Stimulated activated CD8-positive, alpha-beta memory T cell treated with anti-CD3 and anti-CD28 coated beads, Interleukin-7, amount 100 ng/mL, for 1 hour (primary cell): ENCODE data around the gene IL24.

Experiments
- DNase-seq, 2 donors: peaks; one replicate each; pipeline ENCODE4 v3.0.0-alpha.2; 2020; ENCODE audit warnings: low read depth in 2 of 2

Gene IL24

DNA sequence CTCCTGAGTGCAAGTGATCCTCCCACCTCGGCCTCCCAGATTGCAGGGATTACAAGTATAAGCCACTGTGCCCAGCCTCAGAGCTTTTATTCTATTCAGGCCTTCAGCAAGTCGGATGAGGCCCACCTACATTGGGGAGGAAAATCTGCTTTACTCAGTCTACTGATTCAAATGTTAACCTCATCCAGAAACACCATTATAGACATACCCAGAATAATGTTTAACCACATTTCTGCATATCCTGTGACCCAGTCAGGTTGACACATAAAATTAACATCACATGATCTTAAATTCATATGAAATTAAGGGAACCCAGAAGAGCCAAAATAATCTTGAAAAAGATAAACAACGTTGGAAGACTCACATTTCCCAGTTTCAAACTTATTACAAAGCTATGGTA, 16.9 kb upstream of the IL24 start:
- DNase-seq, result no peak

DNA sequence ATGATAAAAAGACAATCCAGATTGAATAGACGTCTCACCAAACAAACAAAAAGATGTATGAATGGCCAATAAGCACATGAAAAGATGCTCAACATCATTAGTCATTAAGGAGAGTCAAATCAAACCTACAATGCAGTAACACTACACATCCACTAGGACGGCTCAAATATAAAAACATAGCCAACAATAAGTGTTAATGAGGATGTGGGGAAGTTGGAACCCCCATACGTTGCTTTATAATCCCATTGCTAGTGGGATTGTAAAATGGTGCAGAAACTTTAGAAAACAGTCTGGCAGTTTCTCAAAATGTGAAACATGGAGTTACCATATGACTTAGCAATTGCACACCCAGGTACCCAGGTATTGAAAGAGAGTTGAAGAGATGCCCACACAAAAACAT, 14.7 kb upstream of the IL24 start:
- DNase-seq, result no peak

DNA sequence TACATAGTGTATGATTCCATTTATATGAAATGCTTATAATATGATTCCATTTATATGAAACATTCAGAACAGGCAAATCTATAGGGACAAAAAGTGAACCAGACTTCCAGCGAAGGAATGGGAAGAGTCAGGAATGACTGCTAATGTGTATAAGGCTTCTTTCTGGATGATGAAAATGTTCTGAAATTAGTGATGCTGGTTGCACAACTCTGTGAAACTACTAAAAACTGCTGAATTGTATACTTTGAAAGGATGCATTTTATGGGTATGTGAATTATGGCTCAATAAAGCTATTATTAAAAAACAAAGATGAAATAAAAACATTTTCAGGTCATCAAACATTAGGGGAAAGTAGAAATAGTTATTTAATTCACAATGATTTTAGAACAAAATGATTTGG, 14.1 kb upstream of the IL24 start:
- no peak for DNase-seq

DNA sequence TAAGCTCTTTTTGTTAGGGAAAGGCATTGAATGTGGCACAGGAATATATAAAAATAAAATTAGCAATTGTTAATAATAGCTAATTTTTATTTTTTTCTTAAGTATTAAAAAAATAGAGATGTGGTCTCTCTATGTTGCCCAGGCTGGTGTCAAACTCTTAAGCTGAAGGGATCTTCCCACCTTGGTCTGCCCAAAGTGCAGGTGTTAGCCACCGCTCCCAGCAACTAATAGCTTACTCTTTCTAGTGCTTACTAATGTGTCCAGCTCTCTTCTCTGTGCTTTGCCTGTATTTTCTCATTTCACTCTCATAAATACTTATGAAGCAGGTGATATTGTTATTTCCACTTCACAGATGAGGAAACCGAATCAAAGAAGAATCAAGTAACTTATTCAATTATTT, 13.4 kb upstream of the IL24 start:
- no peak for DNase-seq

DNA sequence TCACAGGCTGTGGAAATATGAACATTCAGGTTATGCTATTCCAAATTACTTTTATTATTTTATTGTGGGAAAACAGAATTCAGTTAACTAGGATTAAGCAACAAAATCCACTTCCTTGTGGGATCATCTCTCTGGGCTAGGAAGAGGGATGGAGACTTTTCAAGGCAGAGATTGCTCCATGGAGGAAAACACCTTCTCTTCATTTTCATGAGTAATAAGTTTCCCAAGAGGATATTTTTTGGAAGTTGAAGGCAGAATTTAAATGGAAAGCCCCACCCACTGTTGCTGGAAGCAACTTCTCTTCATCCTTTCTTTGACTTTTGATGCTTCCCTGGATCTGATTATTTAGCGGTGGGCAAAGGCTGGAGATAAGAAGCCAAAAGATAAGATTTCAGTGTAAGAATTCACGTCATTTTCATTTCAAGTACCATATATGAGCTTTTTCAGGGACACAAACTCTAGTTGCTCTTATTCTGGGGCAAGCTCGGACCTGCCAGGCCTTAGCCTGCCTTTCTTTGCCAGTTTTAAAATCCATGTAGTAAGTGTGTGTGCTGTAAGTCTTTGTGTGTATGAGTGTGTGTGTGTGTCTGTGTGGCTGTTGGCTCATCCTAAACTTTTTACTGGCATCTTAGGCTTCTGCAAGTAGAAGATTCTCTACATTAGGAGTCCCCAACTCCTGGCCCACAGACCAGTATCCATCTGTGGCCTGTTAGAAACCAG, 11.7 kb upstream of the IL24 start:
- no peak for DNase-seq

DNA sequence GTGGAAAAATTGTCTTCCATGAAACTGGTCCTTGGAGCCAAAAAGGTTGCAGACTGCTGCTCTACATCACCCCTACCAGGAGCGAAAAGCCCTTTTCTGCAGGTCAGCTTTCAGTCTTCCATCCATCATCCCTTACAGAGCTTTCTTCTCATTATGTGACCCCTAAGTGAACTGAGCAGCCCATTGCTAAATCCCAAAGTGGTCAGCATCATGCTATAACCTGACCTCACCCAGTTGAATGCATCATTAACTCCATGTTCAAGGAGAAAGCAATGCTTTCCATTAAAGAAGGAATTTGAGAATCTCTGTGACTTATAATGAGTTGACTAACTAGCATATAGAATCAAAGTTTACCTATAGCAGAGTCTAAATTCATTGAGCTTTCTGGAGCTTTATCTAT, 10.4 kb upstream of the IL24 start:
- DNase-seq, result no peak

DNA sequence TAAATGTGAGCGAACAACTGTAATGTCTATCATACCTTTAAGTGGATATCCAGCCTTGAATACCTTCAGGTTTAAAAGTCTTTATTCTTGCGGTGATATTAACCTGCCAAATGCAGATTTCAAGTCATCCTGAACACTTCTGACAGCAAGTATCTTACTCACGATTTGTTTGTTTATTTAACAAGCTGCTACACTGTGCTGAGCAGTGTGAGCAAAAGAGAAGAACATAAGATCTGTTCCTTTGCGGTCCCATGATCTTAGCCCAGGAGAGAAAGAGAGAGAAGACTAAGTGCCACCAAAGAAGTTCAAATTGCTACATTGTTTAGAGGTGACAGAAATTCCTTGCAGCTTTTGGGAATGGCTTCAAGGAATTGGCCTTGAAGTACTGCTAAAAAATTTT, 9.5 kb upstream of the IL24 start:
- no peak for DNase-seq

DNA sequence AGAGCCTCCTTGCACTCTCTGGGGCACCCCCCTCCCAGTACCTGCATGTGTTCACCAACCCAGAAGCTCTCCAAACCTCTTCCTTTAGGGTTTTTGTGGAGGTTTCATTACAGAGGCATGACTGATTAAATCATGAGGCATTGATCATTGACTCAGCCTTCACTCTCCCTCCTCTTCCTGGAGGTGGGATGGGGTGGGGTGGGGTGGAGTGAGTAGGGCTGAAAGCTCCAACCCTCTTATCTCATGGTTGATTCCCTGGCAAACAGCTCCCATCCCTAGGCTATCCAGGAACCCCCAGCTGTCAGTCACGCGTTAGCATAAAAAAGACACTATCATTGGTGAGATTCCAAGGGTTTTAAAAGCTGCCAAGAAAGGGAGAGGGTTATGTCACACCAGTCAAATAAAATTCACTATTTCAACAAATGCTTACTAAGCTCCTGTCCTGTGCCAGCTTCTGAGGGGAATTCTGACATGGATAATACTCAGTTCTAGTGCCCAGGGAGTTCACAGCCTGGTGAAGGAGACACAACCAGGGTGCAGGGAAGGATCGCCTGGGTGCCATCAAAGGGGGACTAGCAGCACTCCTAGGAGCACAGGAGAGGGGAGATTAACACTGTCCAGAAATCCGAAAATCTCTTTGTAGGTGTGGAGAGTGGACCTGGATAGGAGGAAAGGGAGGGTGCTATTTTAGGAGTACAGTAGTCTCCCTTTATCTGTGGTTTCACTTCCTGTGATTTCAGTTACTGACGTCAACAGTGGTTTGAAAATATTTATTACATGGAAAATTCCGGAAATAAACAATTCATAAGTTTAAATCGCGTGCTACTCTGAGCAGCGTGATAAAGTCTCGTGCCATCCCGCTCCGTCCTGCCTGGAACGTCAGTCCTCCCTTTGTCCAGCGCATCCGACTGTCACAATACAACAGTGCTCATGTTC, 6.8 kb upstream of the IL24 start:
- no peak for DNase-seq

DNA sequence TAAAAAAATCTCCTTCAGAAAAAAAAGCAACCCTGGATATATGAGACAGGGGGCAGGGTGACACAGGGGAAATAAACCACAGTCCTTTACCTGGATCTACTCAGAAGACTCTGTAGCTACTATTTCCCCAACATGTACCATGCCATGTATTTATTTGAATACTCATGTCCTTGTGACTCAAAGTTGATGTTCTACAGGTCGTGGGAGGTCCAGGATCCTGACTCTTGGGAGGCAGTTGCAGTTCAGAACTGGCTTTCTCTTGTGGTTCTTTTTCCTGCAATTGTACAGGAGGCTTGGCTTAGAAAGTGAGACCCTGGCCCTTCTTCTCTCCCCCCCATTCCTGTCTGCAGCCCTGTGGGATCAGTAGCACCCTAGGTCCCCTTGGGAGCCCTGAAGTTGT, 5.8 kb upstream of the IL24 start:
- DNase-seq, result no peak

DNA sequence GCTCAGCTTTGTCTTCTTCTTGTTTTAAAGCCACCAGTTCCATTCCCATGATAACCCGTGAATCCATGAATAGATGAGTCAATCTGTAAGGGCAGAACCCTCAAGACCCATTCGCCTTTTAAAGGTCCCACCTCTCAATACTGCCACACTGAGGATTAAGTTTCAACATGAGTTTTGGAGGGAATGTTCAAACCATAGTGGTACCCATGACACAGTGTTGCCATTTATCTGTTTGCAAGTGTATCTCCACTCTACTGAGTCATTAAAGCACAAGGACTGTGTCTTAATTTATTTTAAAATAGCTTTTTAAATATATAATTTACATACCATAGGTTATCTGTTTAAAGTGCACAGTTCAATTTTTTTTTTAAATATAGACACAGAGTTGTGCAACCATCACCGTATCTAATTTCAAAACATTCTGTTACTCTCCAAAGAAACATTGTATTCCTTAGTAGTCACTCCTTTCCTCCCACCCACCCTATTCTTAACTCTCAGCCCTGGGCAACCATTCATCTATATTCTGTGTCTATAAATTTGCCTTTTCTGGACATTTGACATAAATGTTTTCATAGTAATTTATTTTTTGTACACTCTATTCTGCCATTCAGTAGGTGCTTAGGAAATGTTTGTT, 4.8 kb upstream of the IL24 start:
- DNase-seq, result no peak

DNA sequence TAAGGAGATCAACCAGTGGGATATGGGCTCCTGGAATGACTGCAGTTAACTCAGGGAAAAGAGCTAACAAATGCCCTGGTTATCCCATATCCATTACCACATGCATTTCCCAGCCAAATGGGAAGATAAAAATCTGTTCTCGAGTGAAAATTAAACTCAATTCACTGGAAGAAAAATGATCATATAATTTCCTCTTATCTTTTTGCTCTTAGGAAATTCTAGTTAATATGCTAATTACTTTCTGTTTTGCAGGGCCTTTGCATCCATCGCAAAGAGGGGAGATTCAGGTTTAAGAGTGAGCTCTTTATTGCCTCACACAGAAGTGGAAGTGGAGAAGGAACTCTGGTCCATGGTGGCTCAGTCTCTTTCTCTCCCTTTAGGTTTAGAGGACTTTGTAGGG, 3.9 kb upstream of the IL24 start:
- DNase-seq, result no peak

DNA sequence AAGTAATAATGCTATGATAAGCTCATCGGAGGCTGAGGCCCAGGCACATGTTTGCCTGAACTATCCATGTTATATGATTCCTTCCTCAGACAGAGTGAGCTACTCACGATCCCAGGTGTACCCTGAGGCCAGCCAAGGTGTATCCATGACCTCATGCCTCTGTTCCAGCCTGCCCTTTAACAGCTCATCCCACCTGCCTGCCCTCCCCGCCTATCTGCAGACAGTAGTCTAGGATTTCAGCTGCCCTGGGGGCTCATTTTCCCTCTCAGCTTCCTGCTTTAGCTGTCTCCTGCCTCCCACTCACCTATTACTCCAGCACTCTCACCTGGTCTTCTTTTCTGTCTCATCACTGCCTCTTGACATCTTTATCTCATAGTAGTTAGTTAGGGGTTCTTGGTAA, 1.9 kb upstream of the IL24 start:
- DNase-seq, result no peak

DNA sequence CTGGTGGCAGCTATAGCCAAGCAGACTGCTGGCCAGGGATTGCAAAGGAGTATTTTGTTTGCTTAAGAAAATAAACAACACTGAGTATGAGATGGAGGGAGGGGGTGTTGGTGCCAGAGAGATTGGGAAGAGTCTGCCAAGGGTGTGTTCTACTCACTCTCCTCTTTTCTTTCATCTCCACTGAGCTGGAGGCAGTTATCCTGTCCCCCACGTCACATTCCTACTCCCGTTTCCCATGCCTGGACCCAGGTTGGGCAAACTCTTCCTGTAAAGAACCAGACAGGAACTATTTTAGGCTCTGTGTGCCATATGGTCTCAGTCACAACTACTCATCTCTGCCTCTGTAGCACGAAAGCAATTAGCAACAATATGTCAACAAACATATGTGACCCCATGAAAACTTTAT, 1.4 kb upstream of the IL24 start:
- no peak for DNase-seq

DNA sequence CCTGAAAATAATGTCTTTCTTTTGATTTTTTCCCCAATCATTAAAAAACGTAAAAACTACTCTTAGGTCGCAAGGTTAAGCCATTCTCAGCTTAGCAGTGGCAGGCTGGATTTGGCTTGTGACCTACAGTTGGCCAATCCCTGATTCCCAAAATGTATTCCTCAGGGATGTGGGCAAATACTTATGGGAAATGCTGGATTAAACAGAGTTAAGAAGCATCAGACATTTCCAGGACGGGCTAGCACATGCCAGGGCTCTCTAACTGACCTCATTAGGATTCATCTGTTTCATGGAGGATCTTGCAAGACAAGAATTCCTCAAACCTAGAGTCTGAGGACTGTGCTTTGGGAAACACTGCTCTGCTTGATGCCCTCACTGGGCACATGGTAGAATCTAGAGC, 982 bp upstream of the IL24 start:
- no peak for DNase-seq

DNA sequence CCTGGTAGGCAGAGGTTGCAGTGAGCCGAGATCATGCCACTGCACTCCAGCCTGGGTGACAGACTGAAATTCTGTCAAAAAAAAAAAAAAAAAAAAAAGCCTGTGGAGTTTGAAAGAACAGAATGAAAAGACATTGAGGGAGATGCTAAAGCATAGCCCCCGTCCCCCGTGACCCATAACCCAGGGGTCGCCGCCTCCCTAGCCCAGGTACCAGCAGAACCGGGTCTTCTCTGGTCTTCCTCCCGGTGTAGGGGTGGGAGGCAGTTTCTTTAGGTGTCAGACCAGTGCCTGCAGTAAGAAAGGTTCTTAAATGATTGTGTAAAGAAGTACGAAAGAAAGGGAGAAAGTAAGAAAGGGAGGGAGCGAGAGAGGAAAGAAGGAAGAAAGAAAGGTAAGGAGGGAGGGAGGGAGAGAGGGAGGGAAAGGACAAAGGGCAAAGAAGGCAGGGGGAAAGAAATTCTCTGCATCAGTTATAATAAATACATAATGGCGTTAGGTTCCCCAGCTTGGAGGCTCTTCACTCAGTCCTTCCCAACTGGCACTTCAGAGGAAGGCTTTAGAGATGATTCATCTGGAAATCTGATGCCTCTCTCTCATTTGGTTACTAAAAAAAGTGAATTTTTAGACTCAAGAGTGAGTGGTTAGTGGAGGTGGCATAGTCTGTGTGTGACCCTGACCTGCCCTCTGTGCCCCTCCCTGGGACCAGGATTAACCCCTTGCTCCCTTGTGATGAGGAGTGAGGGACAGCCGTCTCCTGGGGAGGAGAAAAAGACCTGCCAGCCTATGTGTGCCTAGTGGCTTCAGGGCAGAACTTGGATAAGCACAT, 1.1 kb downstream of the IL24 start:
- DNase-seq, result no peak

DNA sequence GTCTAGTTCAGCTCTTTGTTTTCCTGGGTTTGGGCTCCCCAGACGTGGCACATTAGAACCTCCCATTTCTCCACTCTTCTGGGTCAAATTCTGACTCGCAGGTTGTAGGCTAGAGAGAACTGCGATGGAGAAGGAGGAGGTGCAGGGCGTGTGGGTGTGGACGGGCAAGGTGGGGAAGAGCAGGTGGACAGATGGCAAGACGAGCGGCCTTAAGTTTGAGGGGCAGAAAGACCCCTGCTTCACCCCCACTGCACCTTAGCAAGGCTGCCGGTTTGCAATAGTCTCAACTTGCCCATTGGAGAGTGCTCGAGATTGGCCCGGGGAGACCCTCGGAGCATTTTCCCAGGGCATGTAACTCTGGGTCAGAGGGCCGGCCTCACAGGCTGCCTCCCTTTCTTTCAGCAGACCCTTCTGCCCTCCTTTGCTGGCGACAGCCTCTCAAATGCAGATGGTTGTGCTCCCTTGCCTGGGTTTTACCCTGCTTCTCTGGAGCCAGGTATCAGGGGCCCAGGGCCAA, 1.7 kb downstream of the IL24 start:
- DNase-seq, result no peak

DNA sequence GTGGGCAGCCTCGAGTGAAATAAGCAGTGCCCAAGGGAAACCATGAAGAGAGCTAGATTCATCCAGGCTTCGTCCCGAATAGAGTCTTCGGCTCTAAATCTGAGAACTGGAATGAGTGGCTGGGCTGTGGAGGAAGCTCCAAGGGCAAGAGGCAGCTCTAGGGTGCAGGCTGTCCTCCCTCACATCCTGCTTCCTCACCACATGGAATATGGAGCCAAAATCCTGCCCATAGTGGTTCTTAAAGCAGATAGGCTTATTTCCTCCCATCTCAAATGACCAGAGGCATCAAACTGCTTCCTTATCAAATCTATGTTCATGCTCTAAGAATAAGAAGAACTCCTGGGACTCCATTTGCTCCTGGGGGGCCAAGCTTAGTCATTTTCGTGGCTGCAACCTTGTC, 2.5 kb downstream of the IL24 start:
- no peak for DNase-seq

DNA sequence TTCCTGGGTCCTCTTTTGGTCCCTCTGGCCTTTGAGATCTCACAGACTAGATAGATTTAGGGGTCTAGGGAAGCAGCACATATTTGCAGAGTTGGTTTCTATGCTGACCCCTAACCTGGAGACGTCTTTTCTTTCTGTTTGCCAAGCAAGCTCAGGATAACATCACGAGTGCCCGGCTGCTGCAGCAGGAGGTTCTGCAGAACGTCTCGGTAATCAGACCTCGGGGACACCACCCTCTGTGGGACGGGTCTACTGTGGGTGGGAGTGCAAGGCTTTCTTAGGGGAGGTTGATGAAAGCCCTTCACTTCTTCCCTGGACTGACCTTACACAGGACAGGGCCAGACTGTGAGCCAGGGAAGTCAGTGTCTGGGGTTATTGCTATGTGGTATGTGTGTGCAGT, 2.9 kb downstream of the IL24 start:
- DNase-seq, result no peak

DNA sequence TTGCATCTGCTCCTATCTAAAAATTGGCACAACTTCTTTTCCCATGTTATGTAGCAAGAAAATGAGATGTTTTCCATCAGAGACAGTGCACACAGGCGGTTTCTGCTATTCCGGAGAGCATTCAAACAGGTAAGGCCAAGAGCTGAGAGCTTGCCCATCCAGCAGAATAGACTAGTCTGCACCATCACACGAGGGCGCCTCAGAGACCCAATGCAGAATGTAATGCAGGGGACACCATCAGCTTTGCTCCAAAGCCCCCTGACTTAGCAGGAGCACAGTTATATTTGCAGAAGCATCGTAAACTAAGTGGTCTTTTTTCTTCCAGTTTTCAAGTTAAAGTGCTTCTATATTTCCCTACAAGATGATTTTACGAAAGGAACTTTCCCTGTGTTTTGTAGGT, 4.7 kb downstream of the IL24 start:
- DNase-seq, result no peak

DNA sequence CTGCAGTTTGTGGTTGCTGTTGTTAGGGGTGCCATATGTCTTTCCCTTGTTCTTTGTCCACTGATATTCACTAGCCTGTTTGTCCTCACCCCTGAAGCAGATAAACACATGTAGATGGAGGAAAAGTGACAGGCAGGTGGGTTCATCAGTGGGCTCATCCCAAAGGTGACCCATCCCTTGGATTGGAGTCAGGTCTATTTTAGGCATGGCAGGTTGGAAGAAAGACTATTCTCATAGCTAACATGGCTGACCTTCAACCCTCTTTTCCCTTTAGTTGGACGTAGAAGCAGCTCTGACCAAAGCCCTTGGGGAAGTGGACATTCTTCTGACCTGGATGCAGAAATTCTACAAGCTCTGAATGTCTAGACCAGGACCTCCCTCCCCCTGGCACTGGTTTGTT, 5.5 kb downstream of the IL24 start:
- no peak for DNase-seq

DNA sequence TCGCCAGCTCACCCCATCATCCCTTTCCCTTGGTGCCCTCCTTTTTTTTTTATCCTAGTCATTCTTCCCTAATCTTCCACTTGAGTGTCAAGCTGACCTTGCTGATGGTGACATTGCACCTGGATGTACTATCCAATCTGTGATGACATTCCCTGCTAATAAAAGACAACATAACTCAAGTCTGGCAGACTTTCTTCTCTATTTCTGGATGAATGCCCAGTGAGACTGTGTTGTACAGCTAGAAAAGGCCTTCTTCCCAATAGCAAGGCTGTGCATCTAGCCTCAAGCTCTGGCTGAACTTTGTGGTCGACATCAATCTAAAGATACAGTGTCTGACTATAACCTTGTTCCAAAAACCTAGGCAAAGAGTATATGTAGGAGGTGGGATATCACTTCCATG, 6.4 kb downstream of the IL24 start:
- no peak for DNase-seq
